ENCODE data around the gene KCTD11. TPM values are rescaled to one million over a fixed set of nuclear protein-coding genes. Genes with fewer than 3 reads are reported as not detected.

Gene KCTD11
- total RNA-seq (2014; rRNA removed; shearing (Covaris generic)) = 1.7 and 2.6 TPM in 2 replicates

- H3K9me3 ChIP-seq (replicated peaks) = no peaks in the 10 kb centered on the region
- DNase-seq = peak; percentile 80 to 81
These were observed at the start of gene KCTD11 for GRCh38 chr17:7351665-7352502. Gene KCTD11 (plus strand): TSS chr17:7352162.

GRCh38 chr17:7304179-7304578 lies 47.8 kb upstream of the KCTD11 start:
- Histone ChIP-seq H3K36me3 (peaks cover 2% of the 10 kb centered on the region), H3K27ac (no peak overlapping the region), H3K9me3 (replicated peaks) (no peaks in the 10 kb centered on the region), H3K4me3 (no peak overlapping the region), H3K4me1 (no peaks in the 10 kb centered on the region), H3K27me3 (no peaks in the 10 kb centered on the region)
- no peak for DNase-seq

More at GRCh38 chr17:7351665-7352502, at the start of gene KCTD11:
- peaks cover 12% of the 10 kb centered on the region; the same call in 1 of the 2 replicates for H3K4me1 ChIP-seq
- no peaks in the 10 kb centered on the region for H3K27me3 ChIP-seq
- H3K36me3 ChIP-seq = no peaks in the 10 kb centered on the region
- peak within 1 kb of the TSS; percentile 62 for H3K4me3 ChIP-seq
- H3K27ac ChIP-seq = peak within 1 kb of the TSS; percentile 68

GRCh38 chr17:7306911-7307685 lies 44.9 kb upstream of the KCTD11 start, which contains the start of gene EIF5A:
Gene EIF5A (plus strand): TSS chr17:7307628. CDS start chr17:7309636, 2,008 bp downstream.
- DNase-seq = peak; percentile 99
- Histone ChIP-seq H3K36me3 (peaks cover 28% of the 10 kb centered on the region), H3K9me3 (replicated peaks) (no peaks in the 10 kb centered on the region), H3K27ac (peak within 1 kb of the TSS; percentile 75), H3K4me3 (peak within 1 kb of the TSS; percentile 86), H3K4me1 (no peaks in the 10 kb centered on the region), H3K27me3 (no peaks in the 10 kb centered on the region)

GRCh38 chr17:7307686-7308624 lies 44.0 kb upstream of the KCTD11 start:
- Histone ChIP-seq H3K4me1 (no peaks in the 10 kb centered on the region), H3K4me3 (peak overlapping the region; percentile 86), H3K27me3 (no peaks in the 10 kb centered on the region), H3K36me3 (peaks cover 36% of the 10 kb centered on the region), H3K9me3 (replicated peaks) (no peaks in the 10 kb centered on the region), H3K27ac (peak overlapping the region; percentile 75)
- no peak for DNase-seq

GRCh38 chr17:7308625-7309433 lies 43.1 kb upstream of the KCTD11 start:
- DNase-seq = peak; percentile 69 to 78

GRCh38 chr17:7309628-7310027 lies 42.3 kb upstream of the KCTD11 start:
- Histone ChIP-seq H3K27ac (no peak overlapping the region), H3K4me3 (no peak overlapping the region; the same call in 1 of the 2 replicates), H3K4me1 (peaks cover 4% of the 10 kb centered on the region; the same call in 1 of the 2 replicates), H3K9me3 (replicated peaks) (no peaks in the 10 kb centered on the region), H3K36me3 (peaks cover 46% of the 10 kb centered on the region), H3K27me3 (no peaks in the 10 kb centered on the region)
- no peak for DNase-seq

More at GRCh38 chr17:7308625-7309433, 43.1 kb upstream of the KCTD11 start:
- Histone ChIP-seq H3K27me3 (no peaks in the 10 kb centered on the region), H3K27ac (peak overlapping the region; percentile 75), H3K4me3 (peak overlapping the region; percentile 86), H3K4me1 (peaks cover under 1% of the 10 kb centered on the region; the same call in 1 of the 2 replicates), H3K36me3 (peaks cover 45% of the 10 kb centered on the region), H3K9me3 (replicated peaks) (no peaks in the 10 kb centered on the region)

- Histone ChIP-seq H3K36me3 (peaks cover 46% of the 10 kb centered on the region), H3K4me1 (peaks cover 4% of the 10 kb centered on the region; the same call in 1 of the 2 replicates), H3K27me3 (no peaks in the 10 kb centered on the region), H3K9me3 (replicated peaks) (no peaks in the 10 kb centered on the region), H3K4me3 (no peak overlapping the region), H3K27ac (no peak overlapping the region)
- no peak for DNase-seq
These were observed 40.8 kb upstream of the KCTD11 start for GRCh38 chr17:7311110-7311705.

GRCh38 chr17:7312432-7313087 lies 39.4 kb upstream of the KCTD11 start:
- H3K4me1 ChIP-seq = peaks cover 4% of the 10 kb centered on the region; the same call in 1 of the 2 replicates
- H3K9me3 ChIP-seq (replicated peaks) = no peaks in the 10 kb centered on the region
- no peak overlapping the region for H3K4me3 ChIP-seq
- no peaks in the 10 kb centered on the region for H3K27me3 ChIP-seq
- H3K36me3 ChIP-seq = peaks cover 46% of the 10 kb centered on the region
- no peak for DNase-seq
- no peak overlapping the region for H3K27ac ChIP-seq

- H3K4me1 ChIP-seq = peaks cover 4% of the 10 kb centered on the region; the same call in 1 of the 2 replicates
- no peak overlapping the region for H3K4me3 ChIP-seq
- no peaks in the 10 kb centered on the region for H3K27me3 ChIP-seq
- H3K27ac ChIP-seq = no peak overlapping the region
- no peak for DNase-seq
- H3K36me3 ChIP-seq = peaks cover 46% of the 10 kb centered on the region
- H3K9me3 ChIP-seq (replicated peaks) = no peaks in the 10 kb centered on the region
These were observed 38.7 kb upstream of the KCTD11 start for GRCh38 chr17:7313088-7313889.

GRCh38 chr17:7313890-7314718 lies 37.9 kb upstream of the KCTD11 start:
- H3K9me3 ChIP-seq (replicated peaks) = no peaks in the 10 kb centered on the region
- H3K4me1 ChIP-seq = peaks cover 4% of the 10 kb centered on the region; the same call in 1 of the 2 replicates
- H3K4me3 ChIP-seq = peak overlapping the region; percentile 71
- no peak overlapping the region; the same call in 1 of the 2 replicates for H3K27ac ChIP-seq
- no peak for DNase-seq
- peaks cover 44% of the 10 kb centered on the region for H3K36me3 ChIP-seq
- H3K27me3 ChIP-seq = no peaks in the 10 kb centered on the region
